Loucy (cell line): ENCODE data around the gene KLF9.
A peak's percentile ranks its signal among the peaks of the same experiment; 100 is the strongest.

Experiments used
- H2AFZ ChIP-seq: fragments of 200-600 bp; sonication (generic); 2 replicates; pipeline ENCODE4 v1.6.0; 2016; ENCODE audit warnings: antibody characterized with exemption, mild to moderate bottlenecking, low read length, moderate library complexity
- H3F3A ChIP-seq: fragments of 200-600 bp; 2 replicates; pipeline ENCODE4 v1.6.0; 2016; ENCODE audit warnings: antibody characterized with exemption, low read depth, mild to moderate bottlenecking
- H3K27me3 ChIP-seq: fragments of 200-600 bp; sonication (generic); 2 replicates; pipeline ENCODE4 v1.6.1; 2014; ENCODE audit warnings: low read length, mild to moderate bottlenecking; ENCODE audit not compliant: insufficient read depth, poor library complexity, severe bottlenecking
- H3K36me3 ChIP-seq: fragments of 200-600 bp; sonication (generic); 2 replicates; pipeline ENCODE4 v1.6.1; 2016; ENCODE audit warnings: low read length; ENCODE audit not compliant: insufficient read depth
- H3K4me1 ChIP-seq: fragments of 200-600 bp; sonication (generic); 2 replicates; pipeline ENCODE4 v1.5.1; 2014; ENCODE audit warnings: low read length, mild to moderate bottlenecking; ENCODE audit not compliant: insufficient read depth, poor library complexity, severe bottlenecking
- H3K4me2 ChIP-seq: fragments of 200-600 bp; sonication (generic); 2 replicates; pipeline ENCODE4 v1.6.0; 2014; ENCODE audit warnings: antibody characterized with exemption, low read length, low read depth, mild to moderate bottlenecking; ENCODE audit not compliant: poor library complexity, severe bottlenecking
- H3K4me3 ChIP-seq: fragments of 200-600 bp; sonication (generic); 2 replicates; pipeline ENCODE4 v1.5.1; 2014; ENCODE audit warnings: low read length, mild to moderate bottlenecking, mixed read lengths; ENCODE audit not compliant: poor library complexity, severe bottlenecking
- H3K79me2 ChIP-seq: fragments of 200-600 bp; sonication (generic); 2 replicates; pipeline ENCODE4 v1.6.1; 2014; ENCODE audit warnings: low read length; ENCODE audit not compliant: insufficient read depth
- H3K9ac ChIP-seq: fragments of 200-600 bp; sonication (generic); 2 replicates; pipeline ENCODE4 v1.6.0; 2014; ENCODE audit warnings: mild to moderate bottlenecking, low read depth, low read length, moderate library complexity; ENCODE audit not compliant: poor library complexity, severe bottlenecking
- H3K9me2 ChIP-seq: fragments of 200-600 bp; sonication (generic); replicated peaks from 2 replicates; pipeline ENCODE4 v1.6.1; 2016; ENCODE audit warnings: low read depth, low read length, mixed read lengths
- H3K9me3 ChIP-seq: fragments of 200-600 bp; sonication (generic); 2 replicates; pipeline ENCODE4 v1.6.1; 2014; ENCODE audit warnings: mild to moderate bottlenecking, antibody characterized with exemption, low read length, low read depth; ENCODE audit not compliant: insufficient read depth
- H4K20me1 ChIP-seq: fragments of 200-600 bp; sonication (generic); 2 replicates; pipeline ENCODE4 v1.6.0; 2014; ENCODE audit warnings: antibody characterized with exemption, low read length, mild to moderate bottlenecking; ENCODE audit not compliant: insufficient read depth, poor library complexity, severe bottlenecking
- CTCF ChIP-seq: fragments of 200-600 bp; sonication (generic); conservative IDR thresholded peaks from 2 replicates; pipeline ENCODE4 v1.5.1; 2014; ENCODE audit warnings: mild to moderate bottlenecking, antibody characterized with exemption, low read length
- EZH2phosphoT487 ChIP-seq: fragments of 200-600 bp; IDR thresholded peaks from 2 replicates; pipeline ENCODE4 v1.6.1; 2018; ENCODE audit warnings: antibody characterized with exemption, mild to moderate bottlenecking, moderate library complexity, borderline replicate concordance

KLF9 gene

GRCh38 chr9:70421272-70422180 lies 7.1 kb upstream of the KLF9 start:
- H3K4me2 ChIP-seq, result peak overlapping the region; percentile 78
- H3K79me2 ChIP-seq, result no peaks in the 10 kb centered on the region
- H3K9ac ChIP-seq, result peak overlapping the region; percentile 100
- peaks cover 34% of the 10 kb centered on the region for H3K4me1 ChIP-seq
- TF ChIP-seq CTCF, result no peak
- no peaks in the 10 kb centered on the region for H3K9me2 ChIP-seq
- no peaks in the 10 kb centered on the region for H3K36me3 ChIP-seq
- H3K4me3 ChIP-seq, result peak overlapping the region; percentile 97
- H3K27me3 ChIP-seq, result no peaks in the 10 kb centered on the region
- no peaks in the 10 kb centered on the region for H3K9me3 ChIP-seq
- no peaks in the 10 kb centered on the region for H4K20me1 ChIP-seq
- no peak overlapping the region for H2AFZ ChIP-seq
- H3F3A ChIP-seq, result peaks cover 10% of the 10 kb centered on the region

- H4K20me1 ChIP-seq, result no peaks in the 10 kb centered on the region
- H3K4me1 ChIP-seq, result peaks cover 34% of the 10 kb centered on the region
- no peaks in the 10 kb centered on the region for H3K79me2 ChIP-seq
- TF ChIP-seq CTCF (no peak), EZH2phosphoT487 (no peak)
- H3K4me3 ChIP-seq, result peak overlapping the region; percentile 97
- no peaks in the 10 kb centered on the region for H3K27me3 ChIP-seq
- no peaks in the 10 kb centered on the region for H3K36me3 ChIP-seq
- H3K9me3 ChIP-seq, result no peaks in the 10 kb centered on the region
- peaks cover 10% of the 10 kb centered on the region for H3F3A ChIP-seq
- H3K9ac ChIP-seq, result peak overlapping the region; percentile 100
- H2AFZ ChIP-seq, result peak overlapping the region; percentile 77
- H3K4me2 ChIP-seq, result peak overlapping the region; percentile 78
- H3K9me2 ChIP-seq, result no peaks in the 10 kb centered on the region
These were observed 6.2 kb upstream of the KLF9 start for GRCh38 chr9:70420441-70421271.

- no peaks in the 10 kb centered on the region for H4K20me1 ChIP-seq
- no peaks in the 10 kb centered on the region for H3K27me3 ChIP-seq
- H3K79me2 ChIP-seq, result no peaks in the 10 kb centered on the region
- H3F3A ChIP-seq, result peaks cover 10% of the 10 kb centered on the region
- no peaks in the 10 kb centered on the region for H3K9me3 ChIP-seq
- peak overlapping the region; percentile 100 for H3K9ac ChIP-seq
- H2AFZ ChIP-seq, result peak overlapping the region; percentile 77
- TF ChIP-seq EZH2phosphoT487 (no peak), CTCF (no peak)
- peak overlapping the region; percentile 78 for H3K4me2 ChIP-seq
- H3K4me3 ChIP-seq, result peak overlapping the region; percentile 97
- no peaks in the 10 kb centered on the region for H3K9me2 ChIP-seq
- H3K36me3 ChIP-seq, result no peaks in the 10 kb centered on the region
- peaks cover 34% of the 10 kb centered on the region for H3K4me1 ChIP-seq
These were observed 5.3 kb upstream of the KLF9 start for GRCh38 chr9:70419556-70420440.
